ENCODE measurements around the gene NFU1.
"Not testable (repeated sequence)": the region's sequence is repeated elsewhere in the genome, so short reads cannot be mapped to it uniquely, and the experiment has no call there.

Gene NFU1

DNA sequence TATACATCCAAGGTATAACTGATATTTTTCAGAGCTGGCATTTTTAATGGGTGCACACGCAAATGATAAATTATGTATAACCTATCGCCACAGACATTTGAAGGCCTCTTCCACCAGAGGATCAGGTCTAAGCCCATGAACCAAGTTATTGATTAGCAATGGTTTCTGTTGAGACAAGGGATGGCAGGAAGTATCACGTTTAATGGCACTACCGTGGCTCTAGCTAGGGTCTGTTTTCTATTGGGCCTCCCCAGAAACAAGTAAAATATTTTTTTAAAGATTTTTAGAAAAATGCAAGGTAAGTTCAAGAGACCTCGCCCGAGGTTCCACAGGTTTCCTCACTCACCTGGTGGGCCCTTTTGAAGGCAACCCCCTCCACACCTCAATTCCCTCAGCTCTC is 50.9 kb downstream of the NFU1 start:
- no peak for DNase-seq

DNA sequence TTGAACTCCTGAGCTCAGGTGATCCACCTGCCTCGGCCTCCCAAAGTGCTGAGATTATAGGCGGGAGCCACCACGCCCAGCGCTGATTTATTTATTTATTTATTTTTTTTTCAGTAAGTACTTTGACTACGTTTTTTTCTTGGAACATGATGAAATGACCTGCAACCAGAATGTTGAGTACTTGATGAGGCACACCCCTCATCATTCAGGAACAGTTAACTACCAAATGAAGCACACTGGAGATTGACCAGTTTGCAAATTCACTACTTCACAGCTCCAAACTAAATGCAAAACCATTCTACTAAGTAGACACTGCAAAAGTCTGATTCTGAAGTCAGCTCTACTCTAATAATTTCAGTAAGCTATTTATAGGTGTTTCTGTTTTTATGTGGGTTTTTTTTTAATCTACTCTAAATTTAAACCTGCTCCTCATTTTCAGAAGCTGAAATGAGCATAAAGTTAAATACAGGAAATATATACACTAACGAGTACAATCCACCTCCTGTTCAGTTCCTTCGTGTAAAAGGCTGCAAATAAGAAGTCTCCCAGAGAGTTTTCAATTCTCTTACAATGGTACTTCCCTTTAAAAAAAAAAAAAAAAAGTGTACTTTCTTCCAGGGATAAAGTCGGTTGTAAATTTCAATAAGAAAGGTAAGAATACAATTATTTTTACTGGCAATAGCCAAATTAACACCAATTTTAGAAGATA is 51.6 kb downstream of the NFU1 start:
- no peak for DNase-seq

DNA sequence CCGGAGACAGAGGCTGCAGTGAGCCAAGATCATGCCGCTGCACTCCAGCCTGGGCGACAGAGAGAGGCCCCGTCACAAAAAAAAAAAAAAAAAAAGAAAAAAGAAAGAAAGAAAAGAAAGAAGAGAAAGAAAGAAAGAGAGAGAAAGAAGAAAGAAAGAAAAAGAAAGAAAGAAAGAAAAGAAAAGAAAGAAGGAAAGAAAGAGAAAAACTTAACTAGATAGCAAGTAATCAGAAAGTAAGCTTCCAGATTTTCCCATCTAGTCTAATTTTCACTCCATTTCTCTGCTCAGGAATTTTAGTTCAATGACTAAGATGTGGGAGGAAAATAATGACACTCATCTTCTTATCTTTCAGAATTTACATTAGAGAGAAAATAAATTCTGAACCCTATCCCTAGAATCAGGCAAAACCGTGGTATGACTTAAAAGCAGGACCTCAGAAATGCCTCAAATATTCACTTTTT is 52.6 kb downstream of the NFU1 start:
- no peak for DNase-seq

DNA sequence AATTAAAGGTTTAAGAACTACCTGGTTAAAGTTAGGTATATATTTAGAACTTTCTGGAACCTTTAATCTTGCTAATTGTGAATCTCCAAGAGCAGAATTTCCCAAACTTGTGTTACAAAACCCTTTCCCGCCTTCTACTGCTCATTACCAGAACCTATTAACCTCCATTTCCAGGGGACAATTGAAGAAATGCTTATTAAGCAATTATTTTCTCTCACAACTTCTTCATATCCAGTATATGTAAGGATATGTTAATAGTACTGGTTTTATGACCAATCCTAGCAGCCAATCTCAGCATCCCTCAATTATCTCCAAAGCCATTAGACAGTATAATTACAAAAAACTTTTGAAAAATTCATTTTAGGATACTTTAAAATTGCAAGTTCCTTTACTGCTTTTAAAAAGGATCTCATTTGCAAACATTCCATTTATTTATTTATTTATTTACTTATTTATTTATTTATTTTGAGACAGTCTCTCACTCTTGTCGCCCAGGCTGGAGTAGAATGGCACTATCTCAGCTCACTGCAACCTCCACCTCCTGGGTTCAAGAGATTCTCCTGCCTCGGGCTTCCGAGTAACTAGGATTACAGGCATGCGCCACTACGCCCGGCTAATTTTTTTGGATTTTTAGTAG is 53.9 kb downstream of the NFU1 start:
- DNase-seq, result no peak

DNA sequence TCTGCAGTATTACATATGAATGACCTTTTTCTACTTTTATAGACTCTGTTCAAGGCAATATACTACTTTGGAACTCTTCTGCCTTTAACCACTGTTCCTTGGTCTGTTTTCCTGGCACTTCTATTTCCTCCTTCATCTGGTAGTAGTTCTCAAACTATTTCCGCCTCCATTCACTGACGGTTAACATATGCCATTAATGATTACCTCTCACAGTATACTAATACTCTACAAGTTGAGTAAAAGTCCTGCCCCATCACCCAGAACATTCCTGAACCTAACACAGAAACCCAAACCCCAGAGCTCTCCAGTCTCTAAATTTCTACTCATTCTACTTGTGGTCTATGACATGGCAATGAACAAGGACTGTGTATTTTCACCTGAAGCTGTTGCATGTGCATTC is 54.7 kb downstream of the NFU1 start:
- no peak for DNase-seq

DNA sequence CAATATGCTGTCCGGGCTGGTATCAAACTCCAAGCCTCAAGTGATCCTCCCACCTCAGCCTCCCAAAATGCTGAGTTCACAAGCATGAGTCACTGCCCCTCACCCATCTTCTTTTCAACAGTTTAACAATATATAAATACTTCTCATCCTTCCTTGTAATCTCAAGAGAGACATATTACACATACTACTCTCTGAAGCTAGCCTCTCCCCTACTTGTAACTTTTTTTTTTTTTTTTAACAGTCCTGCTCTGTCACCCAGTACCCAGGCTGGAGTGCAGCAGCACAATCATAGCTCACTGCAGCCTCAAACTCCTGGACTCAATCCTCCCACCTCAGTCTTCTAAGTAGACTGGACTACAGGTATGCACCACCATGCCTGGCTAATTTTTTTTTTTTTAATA is 55.9 kb downstream of the NFU1 start:
- DNase-seq, result no peak

DNA sequence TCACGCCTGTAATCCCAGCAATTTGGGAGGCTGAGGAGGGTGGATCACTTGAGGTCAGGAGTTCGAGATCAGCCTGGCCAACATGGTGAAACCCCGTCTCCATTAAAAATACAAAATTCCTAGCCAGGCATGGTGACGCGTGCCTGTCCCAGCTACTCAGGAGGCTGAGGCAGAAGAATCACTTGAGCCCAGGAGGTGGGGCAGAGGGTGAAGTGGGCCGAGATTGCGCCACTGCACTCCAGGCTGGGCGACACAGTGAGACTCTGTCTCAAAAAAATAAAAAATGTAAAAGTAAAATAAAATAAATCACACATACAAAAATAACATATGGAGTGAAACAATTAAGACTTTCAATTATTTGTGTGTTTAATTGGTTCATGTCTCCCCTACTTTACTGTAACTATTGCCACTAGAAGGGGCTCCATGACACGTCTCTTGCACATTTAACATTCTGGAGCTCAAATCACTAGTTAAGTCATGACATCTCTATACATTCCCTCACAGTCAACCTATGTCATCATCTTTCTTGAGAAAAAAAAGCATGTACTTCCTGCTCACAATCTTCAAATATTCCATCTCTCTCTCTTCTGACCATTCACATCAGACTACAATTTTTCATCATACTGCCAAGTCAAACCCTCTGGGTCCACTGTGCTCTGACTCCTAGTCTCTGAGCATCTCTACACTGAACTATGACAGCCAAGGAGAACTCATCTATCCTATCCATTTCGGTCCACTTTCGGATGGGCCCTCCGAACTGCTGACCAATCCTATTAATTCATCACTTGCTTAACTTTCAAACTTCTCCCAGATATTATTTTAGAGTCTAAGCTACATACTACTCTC is 56.9 kb downstream of the NFU1 start:
- DNase-seq, result no peak

DNA sequence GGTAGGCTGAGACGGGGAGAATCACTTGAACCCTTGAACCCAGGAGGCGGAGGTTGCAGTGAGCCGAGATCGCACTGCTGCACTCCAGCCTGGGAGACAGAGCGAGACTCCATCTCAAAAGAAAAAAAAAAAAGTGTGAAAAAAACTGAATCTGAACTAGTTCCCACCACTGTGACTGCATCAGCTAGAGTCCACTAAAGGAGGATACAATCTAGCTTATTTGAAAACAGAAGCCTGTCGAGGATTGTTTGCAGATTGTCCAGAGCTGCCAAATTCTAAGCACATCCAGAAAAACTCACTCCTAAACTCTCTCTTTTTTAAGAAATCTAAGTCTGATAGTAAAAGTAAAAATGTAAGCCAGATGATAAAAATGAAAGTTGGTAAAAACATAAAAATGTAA is 60.8 kb downstream of the NFU1 start:
- no peak for DNase-seq

DNA sequence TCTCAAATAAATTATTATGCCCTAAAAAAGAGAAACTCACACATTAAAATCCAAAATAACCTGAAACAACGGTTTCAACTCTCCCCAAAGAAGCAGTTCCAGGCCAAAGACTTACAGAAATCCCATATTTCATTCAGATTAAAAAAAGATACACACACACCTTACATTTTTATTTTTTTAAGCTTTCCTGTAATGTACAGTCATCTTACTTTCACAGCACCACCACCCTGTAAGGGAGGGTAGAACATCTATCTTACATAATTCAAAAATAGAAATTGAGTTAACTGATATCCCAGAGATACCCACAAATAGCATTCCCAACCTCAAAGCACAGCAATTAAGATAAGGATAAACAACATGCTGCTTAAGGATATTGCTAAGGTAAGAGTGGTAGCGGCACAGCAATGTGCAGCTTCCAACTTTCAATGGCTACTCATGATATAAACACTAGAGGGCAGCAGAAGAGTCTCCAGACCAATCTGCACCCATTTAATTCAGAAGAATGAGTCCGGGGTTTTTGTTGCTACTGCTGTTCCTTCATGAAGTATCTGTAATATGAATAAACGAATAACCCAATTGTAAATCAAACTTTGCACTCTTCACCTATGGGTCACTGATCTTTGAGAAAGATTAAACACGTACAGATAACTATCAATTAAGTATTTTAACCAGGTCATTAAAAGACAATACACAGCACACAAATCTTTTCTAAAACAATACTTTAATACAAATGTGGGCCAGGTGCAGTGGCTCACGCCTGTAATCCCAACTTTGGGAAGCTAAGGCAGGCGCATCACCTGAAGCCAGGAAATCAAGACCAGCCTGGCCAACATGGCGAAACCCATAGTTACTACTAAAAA is 61.5 kb downstream of the NFU1 start:
- no peak for DNase-seq

DNA sequence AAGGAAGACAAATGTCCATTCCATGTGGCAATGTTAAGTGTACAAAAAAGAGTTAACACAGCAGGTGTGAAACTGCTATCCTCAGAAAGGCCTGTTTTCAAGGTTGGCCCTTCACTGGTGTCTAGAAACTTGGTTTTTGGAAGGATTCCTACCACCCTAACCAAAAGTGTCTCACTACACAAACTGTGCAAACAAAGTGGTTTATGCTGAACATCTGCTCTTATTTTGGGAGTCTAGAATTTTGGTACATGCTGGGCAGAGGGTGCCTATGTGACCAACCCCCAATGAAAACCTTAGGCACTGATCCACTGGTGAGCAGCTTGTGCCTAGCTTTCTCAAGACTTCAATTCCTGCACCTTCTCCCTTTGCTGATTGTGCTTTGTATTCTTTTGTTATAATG is 64.5 kb downstream of the NFU1 start:
- DNase-seq, result no peak

DNA sequence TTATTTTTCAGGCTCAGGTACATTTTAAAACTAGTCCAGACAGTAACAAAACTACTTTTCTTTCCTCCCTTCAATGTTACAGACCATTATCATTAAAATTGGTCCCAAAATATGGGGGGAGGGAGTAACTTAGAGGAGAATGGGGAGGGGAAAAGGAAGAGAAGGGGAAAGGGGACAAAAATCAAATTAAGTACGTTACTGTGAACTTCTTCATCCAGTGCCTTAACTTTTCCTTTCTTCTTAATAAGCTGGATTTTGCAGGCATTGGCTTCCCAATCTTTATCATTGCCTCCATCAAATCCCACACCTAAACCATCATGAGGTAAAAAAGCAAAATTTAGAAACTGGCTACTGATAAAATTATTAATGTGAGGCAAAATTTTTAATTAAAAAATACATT is 67.4 kb downstream of the NFU1 start:
- DNase-seq, result no peak

DNA sequence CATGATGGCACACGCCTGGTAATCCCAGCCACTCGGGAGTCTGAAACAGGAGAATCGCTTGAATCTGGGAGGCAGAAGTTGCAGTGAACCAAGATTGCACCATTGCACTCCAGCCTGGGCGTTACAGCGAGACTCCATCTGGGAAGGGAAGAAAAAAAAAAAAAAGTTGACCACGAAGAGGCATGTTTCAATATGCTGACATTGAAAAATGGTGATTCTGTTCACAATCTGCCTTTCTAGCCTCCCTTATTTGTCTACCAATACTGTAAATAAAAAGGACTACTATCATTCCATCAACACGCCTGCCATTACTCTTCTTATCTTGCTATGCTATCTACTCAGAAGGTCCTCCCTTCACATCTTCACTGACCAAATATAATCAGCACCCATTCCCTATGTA is 68.6 kb downstream of the NFU1 start:
- no peak for DNase-seq

DNA sequence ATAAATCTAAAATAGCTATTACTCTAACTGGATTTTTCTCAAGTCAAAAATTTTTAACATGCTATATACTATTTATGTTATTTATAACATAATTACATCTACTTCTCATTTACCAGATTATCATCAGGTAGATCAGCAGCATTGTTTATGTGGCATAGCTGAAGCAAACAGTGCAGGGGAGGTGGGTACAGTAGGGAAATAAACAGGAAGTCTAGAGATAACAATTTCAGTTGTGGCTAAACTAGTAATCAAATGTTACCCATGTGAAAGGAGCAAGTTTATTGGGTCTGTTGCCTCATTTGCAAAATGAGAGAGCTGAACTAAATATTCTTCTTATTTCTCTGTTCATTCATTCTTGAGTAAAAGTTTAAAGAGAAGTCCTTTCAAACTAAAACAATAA is 77.9 kb downstream of the NFU1 start:
- DNase-seq, result no peak

DNA sequence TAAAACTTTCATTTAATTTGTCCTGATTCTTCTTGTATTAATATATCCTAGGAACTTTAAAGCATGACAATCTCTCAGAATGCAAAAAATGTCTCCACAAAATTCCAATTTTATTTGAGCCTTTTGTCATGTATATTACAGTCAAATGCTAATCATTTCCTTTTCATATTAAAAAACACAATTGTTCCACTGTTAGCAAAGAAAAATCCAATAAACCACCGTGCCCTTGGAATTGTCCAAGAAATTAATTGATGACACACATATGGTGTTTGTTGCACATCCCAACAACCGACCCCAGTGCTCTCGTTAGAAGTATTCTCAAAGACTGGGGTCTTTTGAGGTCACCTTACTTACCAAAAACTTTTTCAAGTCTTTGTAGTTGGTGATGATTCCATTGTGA is 78.3 kb downstream of the NFU1 start:
- DNase-seq, result no peak

DNA sequence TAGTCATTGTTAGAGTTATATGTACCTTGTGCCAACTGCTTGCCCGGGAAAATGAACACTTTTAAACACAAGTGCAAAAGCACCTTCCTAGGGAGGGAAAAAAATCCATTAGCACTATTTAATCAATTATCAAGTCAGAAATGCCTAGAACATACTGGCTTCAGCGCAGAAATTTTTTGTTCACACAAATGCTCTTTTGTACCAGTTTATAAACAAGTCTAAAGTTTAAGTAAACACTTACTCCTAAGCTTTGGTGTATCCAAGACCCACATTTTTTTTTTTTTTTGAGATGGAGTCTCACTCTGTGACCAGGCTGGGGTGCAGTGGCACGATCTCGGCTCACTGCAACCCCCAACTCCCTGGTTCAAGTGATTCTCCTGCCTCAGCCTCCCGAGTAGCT is 80.8 kb downstream of the NFU1 start:
- DNase-seq, result no peak

DNA sequence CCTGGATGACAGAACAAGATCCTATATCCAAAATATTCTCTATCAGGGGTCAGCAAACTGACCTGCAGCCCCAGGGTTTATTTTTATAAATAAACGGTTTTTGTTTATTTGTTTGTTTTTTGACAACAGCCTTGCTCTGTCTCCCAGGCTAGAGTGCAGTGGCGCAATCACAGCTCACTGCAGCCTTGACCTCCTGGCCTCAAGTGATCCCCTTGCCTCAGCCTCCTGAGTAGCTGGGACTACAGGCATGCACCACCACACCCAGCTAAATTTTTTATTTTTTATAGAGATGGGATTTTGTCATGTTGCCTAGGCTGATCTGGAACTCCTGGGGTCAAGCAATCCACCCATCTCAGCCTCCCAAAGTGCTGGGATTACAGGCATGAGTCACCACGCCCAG is 82.3 kb downstream of the NFU1 start:
- not testable (repeated sequence) for DNase-seq

DNA sequence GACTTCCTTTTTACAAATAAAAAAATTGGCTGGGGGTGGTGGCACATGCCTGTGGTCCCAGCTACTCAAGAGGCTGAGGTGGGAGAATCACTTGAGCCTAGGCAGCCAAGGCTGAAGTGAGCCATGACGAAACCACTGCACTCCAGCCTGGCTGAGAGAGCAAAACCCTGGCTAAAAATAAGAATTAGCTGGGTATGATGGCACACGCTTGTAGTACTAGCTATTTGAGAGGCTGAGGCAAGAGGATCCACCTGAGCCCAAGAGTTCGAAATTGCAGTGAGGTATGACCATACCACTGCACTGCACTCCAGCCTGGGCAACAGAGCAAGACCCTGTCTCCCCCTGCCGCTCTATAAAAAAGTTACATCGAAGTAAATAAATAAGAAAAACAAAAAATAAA is 83.9 kb downstream of the NFU1 start:
- no peak for DNase-seq

DNA sequence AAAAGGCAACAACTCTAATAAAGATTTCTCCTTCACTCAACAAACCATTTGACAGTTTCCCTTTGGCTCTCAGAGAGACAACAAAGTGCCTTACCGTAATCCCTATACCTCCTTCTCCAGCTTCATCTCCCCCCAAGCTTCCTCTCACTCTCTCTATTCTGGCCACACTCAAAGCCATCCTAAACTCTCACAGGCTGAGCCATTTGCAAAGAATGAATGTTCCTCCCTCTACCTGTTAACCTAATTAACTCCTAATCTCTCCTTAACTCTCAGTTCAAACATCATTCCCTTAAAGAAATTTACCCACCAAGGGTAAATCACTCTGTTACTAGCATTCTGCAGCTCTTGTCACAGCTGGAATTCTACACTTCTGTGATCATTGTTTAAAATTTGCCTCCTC is 88.5 kb downstream of the NFU1 start:
- no peak for DNase-seq

Data from T-helper 9 cell (primary cell).